GM08714 (cell line): ENCODE measurements around the gene BPIFA1.

Experiments
- H3K4me3 ChIP-seq: fragments of 200-500 bp; sonication (Bioruptor generic); 2 replicates; pipeline ENCODE4 v1.5.1; 2014; ENCODE audit warnings: mild to moderate bottlenecking, low read length, inconsistent platforms
- ZNF274 ChIP-seq: IDR thresholded peaks from 2 replicates; pipeline ENCODE4 v1.6.1; 2012; ENCODE audit warnings: mild to moderate bottlenecking, low read depth, low read length

Gene BPIFA1

DNA sequence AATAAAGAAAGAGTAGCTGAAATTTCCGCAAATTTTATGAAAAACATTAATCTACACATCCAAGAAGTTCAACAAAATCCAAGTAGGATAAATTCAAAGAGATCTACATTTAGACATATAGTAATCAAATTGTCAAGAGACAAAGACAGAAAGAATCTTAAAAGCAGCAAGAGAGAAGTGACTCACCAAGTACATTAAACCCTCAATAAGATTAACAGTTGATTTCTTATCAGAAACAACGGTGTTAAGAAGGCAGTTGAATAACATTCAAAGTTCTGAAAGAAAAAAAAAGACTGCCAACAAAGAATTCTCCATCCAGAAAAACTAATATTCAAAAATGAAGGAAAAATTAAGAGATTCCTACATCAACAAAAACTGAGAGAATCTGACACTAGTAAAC lies 19.2 kb downstream of the BPIFA1 start:
- TF ChIP-seq ZNF274, result no peak
- H3K4me3 ChIP-seq, result no peak overlapping the region

DNA sequence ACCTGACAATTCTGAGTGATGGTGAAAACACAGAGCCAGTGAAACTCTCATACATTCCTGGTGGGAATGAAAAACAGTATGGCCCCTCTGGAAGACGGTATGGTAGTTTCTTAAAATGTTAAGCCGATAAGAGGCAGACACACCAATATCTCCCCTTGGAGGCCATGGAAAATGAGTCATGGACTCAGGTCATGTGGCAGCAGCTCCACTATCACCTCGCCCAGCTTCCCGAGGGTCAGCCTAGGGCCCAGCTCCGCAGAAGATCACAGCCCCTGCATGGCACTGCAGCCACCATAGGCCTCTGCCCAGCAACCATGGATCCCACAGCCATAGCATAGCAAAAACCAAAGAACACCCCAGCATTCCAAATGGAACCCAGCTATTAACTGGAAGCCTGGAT lies 21.4 kb downstream of the BPIFA1 start:
- H3K4me3 ChIP-seq, result no peak overlapping the region
- no peak for TF ChIP-seq ZNF274

DNA sequence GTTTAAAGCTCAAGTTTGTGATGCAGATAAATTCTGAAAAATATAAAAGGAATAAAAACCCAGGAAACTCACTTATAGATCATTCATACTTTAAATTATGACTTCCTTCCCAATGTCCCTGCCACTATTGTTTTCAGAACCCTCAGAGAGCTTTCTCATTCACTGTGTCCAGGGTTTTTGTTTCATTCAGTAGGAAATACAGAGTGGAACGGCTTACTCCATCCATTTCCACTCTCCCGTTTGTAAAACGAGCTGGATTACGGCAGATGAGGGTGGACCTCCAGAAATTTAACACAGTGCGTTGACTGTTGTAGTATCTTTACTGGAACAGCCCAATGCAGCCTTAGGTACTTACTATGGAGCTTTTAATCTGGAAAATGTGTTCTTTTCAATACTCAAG lies 23.6 kb downstream of the BPIFA1 start:
- no peak for TF ChIP-seq ZNF274
- no peak overlapping the region for H3K4me3 ChIP-seq

- no peak for TF ChIP-seq ZNF274
- no peak overlapping the region for H3K4me3 ChIP-seq
These were observed 25.7 kb downstream of the BPIFA1 start for GRCh38 chr20:33261465-33261864.

DNA sequence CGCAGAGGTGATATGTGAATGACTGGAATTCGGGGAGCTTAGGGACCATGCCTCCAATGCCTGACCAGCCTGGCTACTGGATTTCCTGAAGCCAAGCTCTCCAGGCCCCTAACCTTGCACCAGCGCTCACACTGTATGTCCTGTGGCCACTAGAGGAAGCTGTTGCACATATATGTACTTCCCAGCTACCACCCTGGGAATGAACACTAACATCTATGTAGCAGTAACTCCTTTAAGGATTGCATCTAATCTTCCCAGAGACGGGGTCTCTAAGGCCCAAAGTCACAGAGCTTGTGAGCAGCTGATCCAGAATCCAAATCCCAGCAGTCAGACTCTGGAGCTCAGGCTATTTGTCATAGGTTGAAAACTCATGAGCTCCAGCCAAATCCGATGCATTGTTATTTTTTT lies 26.9 kb downstream of the BPIFA1 start:
- no peak for TF ChIP-seq ZNF274
- H3K4me3 ChIP-seq, result no peak overlapping the region

- TF ChIP-seq ZNF274, result no peak
These were observed 28.0 kb downstream of the BPIFA1 start for GRCh38 chr20:33263784-33264183.

DNA sequence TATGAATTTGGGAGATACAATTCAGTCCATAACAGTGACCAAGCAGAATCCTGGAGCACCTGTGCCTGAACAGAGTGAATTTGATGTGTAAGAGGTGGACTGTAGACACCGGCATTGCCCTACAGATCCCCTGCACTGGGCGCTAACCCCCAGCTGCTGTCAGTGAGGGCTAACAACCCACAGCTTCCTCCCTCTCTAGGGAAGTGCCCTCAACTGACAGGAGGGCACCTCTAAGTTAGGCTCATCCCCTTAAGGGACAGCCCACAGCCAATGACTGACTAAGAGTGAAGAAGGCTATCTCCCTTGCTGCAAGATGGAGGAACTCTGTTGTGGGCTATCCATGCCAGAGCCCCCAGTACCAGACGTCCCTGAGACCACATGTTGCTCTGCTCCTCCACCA lies 31.9 kb downstream of the BPIFA1 start:
- H3K4me3 ChIP-seq, result no peak overlapping the region
- TF ChIP-seq ZNF274, result no peak

More at GRCh38 chr20:33263784-33264183, 28.0 kb downstream of the BPIFA1 start:
- H3K4me3 ChIP-seq, result no peak overlapping the region

- no peak overlapping the region for H3K4me3 ChIP-seq
- TF ChIP-seq ZNF274, result no peak
These were observed 36.5 kb downstream of the BPIFA1 start for GRCh38 chr20:33272155-33272873.

- H3K4me3 ChIP-seq, result no peak overlapping the region
- no peak for TF ChIP-seq ZNF274
These were observed 37.5 kb downstream of the BPIFA1 start for GRCh38 chr20:33273117-33273851.

- TF ChIP-seq ZNF274, result no peak
- H3K4me3 ChIP-seq, result no peak overlapping the region
These were observed 39.4 kb downstream of the BPIFA1 start for GRCh38 chr20:33275215-33275614.

DNA sequence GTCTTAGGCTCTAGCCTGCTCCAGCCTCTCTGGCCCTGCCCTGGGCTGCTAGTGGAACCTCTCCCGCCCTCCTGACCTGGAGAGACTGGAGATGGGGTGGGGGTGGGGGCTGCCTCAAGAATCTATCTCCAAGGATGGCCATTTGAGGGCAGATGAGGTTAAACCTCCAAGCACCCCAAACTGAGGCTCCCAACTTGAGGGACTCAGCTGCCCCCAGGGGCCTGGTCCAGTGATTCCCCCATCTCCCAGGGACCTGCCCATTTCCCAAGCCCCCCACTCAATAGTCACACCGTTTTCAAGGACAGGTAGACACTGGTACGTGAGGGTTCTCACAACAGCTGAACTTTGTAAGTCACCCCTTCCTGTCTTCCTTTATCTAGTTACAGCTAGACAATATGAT lies 40.1 kb downstream of the BPIFA1 start:
- no peak for TF ChIP-seq ZNF274
- H3K4me3 ChIP-seq, result no peak overlapping the region

DNA sequence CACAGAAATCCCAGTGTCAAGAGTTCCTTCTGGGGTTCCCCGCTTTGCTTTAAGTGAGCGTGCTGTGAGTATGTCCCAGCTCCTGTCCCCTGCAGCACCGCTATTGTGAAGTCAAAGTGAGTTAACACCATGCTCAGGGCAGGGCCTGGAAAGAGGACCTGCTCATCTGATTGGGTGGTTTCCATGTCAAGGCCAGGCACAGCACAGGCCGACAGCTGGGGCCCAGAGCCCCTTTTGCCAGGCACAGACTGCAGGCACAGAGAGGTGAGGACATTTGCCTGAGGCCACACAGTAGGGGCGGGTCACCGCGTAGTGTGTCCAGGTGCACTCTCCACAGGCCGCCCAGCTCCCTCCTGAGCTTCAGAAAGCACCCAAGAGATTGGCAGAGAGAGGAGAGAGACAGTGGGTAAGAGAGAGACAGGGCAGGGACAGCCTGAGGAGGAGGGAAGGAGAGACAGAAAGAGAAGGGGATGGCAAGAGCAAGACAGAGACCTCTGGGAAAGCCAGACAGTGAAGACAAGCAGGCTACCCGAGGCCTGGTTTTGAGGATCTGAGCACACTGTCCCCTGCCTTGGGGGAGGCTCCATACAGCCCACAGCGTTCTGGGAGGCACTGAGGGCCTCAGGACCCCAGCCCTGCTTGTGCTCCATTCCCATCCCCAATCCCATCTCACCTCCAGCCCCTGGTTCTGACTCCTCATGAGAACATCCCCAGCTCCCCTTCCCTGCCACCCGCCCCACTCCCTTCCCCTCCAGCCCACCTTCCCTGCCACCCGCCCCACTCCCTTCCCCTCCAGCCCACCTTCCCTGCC lies 40.7 kb downstream of the BPIFA1 start:
- no peak for TF ChIP-seq ZNF274
- H3K4me3 ChIP-seq, result no peak overlapping the region

GRCh38 chr20:33277471-33278441 lies 42.0 kb downstream of the BPIFA1 start:
- no peak for TF ChIP-seq ZNF274
- no peak overlapping the region for H3K4me3 ChIP-seq
